Osteocyte (in vitro differentiated cells): ENCODE results near the gene PTTG1IP. TPM values are rescaled to one million over a fixed set of nuclear protein-coding genes. Genes with fewer than 3 reads are reported as not detected.

Source experiments
- DNase-seq: peaks from one replicate; pipeline ENCODE4 v3.0.0; 2021; ENCODE audit warnings: mixed read lengths; ENCODE audit not compliant: unreplicated experiment; ENCODE audit errors: extremely low spot score
- H3K27ac Mint-ChIP-seq: one replicate; pipeline ENCODE4 v1.8.0; 2021; ENCODE audit warnings: mild to moderate bottlenecking, mixed read lengths; ENCODE audit not compliant: unreplicated experiment
- H3K27me3 Mint-ChIP-seq: one replicate; pipeline ENCODE4 v1.8.0; 2021; ENCODE audit warnings: mixed read lengths; ENCODE audit not compliant: unreplicated experiment
- H3K36me3 Mint-ChIP-seq: one replicate; pipeline ENCODE4 v1.8.0; 2021; ENCODE audit warnings: mixed read lengths; ENCODE audit not compliant: unreplicated experiment
- H3K4me1 Mint-ChIP-seq: one replicate; pipeline ENCODE4 v1.8.0; 2021; ENCODE audit warnings: mixed read lengths; ENCODE audit not compliant: unreplicated experiment
- H3K4me3 Mint-ChIP-seq: one replicate; pipeline ENCODE4 v1.8.0; 2021; ENCODE audit warnings: mild to moderate bottlenecking, moderate library complexity, mixed read lengths; ENCODE audit not compliant: unreplicated experiment
- H3K9me3 Mint-ChIP-seq: one replicate; pipeline ENCODE4 v1.8.0; 2021; ENCODE audit warnings: mixed read lengths; ENCODE audit not compliant: unreplicated experiment
- total RNA-seq: library from RNA; stranded (reverse); gene quantifications from 2 replicates; pipeline ENCODE4 v1.2.1, GENCODE V29; 2021
- TF ChIP-seq, protein P1 (sequence below): fragments of 200-600 bp; sonication (generic); IDR thresholded peaks from 2 replicates; pipeline ENCODE4 v1.5.0; 2021; ENCODE audit warnings: antibody characterized with exemption, mild to moderate bottlenecking, moderate library complexity

The PTTG1IP gene
- total RNA-seq, 1 donor from 2014 or later, result 318 TPM

DNA sequence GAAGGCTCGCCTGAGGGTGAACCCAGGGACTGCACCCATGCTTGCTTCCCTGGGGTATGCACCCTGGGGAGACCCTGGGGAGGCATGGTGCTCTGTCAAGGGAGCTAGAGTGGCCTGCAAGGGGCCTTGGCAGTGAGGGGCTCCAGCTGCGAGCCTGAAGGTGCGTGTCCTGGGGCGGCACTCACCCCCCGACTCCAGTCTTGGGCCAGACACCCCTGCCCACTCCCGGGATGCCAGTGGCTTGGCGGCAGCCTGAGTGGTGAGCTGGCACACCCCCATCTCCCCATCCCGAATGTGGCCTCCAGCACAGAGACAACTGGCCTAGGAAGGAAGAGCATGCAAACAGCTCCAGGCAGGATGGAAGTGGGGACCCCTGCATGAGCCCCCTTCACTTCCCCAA lies 58.3 kb downstream of the PTTG1IP start:
- Mint-ChIP-seq H3K9me3 (peaks cover 7% of the 10 kb centered on the region), H3K4me1 (peaks cover 33% of the 10 kb centered on the region), H3K4me3 (no peak overlapping the region), H3K27me3 (no peaks in the 10 kb centered on the region), H3K36me3 (peaks cover 13% of the 10 kb centered on the region), H3K27ac (peak overlapping the region; percentile 74)
- no peak for DNase-seq
- TF ChIP-seq, protein P1, sequence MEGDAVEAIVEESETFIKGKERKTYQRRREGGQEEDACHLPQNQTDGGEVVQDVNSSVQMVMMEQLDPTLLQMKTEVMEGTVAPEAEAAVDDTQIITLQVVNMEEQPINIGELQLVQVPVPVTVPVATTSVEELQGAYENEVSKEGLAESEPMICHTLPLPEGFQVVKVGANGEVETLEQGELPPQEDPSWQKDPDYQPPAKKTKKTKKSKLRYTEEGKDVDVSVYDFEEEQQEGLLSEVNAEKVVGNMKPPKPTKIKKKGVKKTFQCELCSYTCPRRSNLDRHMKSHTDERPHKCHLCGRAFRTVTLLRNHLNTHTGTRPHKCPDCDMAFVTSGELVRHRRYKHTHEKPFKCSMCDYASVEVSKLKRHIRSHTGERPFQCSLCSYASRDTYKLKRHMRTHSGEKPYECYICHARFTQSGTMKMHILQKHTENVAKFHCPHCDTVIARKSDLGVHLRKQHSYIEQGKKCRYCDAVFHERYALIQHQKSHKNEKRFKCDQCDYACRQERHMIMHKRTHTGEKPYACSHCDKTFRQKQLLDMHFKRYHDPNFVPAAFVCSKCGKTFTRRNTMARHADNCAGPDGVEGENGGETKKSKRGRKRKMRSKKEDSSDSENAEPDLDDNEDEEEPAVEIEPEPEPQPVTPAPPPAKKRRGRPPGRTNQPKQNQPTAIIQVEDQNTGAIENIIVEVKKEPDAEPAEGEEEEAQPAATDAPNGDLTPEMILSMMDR, result no peak

DNA sequence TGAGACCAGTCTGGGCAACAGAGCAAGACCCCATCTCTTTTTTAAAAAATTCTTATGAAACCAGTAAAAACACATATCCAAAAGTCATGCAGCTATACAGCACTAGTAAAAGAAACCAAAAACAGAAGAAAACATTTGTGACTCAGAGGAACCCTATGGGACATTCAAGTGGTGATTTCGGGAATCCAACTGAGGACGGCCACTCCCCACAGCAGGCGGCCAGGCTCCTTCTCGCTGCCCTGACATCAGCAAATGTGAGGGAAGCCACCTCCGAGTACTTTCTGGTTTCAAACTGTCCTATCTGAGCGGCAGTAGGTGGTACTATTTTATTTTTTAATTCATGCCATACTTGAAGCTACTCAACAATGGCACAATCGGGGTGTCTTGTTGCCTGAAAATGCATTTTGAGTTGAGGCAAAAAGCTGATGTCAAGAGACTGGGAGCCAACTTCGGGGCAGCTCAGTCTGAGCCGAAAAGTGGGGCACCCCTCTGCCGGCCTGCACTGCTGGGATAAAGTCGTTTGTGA lies 58.9 kb downstream of the PTTG1IP start:
- Mint-ChIP-seq H3K27ac (peak overlapping the region; percentile 74), H3K4me3 (no peak overlapping the region), H3K27me3 (no peaks in the 10 kb centered on the region), H3K4me1 (peaks cover 29% of the 10 kb centered on the region), H3K9me3 (peaks cover 2% of the 10 kb centered on the region), H3K36me3 (peaks cover 13% of the 10 kb centered on the region)
- TF ChIP-seq, protein P1, result no peak
- no peak for DNase-seq

DNA sequence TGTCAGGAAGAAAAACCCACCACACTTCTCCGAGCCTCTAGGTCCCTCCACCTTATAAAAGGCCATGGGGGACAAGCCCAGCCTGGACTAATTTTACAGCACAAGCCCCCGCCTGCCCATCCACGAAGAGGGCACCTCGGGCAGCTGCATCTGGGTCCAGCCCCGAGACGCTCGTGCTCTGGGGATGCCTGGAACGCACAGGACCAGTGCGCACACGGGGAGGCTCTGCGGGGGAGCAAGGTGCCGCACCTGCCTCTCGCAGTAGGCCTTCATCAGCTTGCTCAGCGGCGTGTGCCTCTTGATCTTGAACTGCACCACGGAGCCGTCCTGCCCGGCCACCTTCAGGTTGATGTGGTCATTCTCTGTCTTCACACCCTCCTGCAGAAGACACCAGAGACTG lies 59.8 kb downstream of the PTTG1IP start:
- Mint-ChIP-seq H3K9me3 (no peaks in the 10 kb centered on the region), H3K27ac (no peak overlapping the region), H3K4me1 (peaks cover 27% of the 10 kb centered on the region), H3K4me3 (no peak overlapping the region), H3K36me3 (peaks cover 17% of the 10 kb centered on the region), H3K27me3 (no peaks in the 10 kb centered on the region)
- no peak for DNase-seq
- TF ChIP-seq, protein P1, result no peak

DNA sequence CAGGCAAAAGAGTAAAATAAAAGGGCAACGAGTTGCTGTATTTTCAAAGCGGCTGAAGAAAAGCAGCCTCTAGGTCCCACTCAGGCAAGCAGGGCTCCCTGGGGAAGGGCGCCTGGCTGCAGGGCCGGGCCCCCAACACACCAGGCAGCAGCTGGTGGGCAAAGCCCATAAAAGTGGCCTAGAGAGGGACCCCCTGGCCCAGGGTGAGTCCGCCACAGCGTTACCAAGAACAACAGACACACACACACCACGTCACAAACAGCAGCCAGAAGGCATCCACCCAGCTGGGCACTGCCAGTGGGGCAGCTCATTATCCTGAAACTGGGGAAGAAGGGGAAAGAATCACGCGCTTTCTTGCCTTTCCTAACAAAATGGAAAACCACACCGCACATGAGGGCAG lies 60.3 kb downstream of the PTTG1IP start:
- peaks cover 17% of the 10 kb centered on the region for H3K36me3 Mint-ChIP-seq
- no peak for DNase-seq
- H3K27ac Mint-ChIP-seq, result no peak overlapping the region
- H3K9me3 Mint-ChIP-seq, result no peaks in the 10 kb centered on the region
- TF ChIP-seq, protein P1, result no peak
- peaks cover 27% of the 10 kb centered on the region for H3K4me1 Mint-ChIP-seq
- no peaks in the 10 kb centered on the region for H3K27me3 Mint-ChIP-seq
- H3K4me3 Mint-ChIP-seq, result no peak overlapping the region

DNA sequence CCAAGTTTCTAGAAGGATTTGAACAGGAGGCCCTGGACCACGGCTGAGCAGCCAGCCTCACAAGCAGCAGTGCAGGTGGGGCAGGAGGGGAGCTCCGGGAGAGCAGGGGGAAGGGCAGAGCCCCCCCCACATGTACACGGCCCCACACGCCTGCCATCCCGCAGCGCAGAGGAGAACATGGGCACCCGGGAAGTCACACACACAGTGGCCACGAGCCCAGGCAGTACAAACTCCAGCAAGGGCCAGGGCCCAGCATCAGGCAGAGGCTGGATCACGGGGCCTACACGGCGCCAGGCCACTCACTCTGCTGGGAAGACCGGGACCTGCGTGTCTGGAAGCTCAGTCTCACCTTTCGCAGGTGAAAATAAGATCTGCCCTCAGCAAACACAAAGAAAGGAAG lies 60.9 kb downstream of the PTTG1IP start:
- H3K27me3 Mint-ChIP-seq, result no peaks in the 10 kb centered on the region
- peaks cover 27% of the 10 kb centered on the region for H3K4me1 Mint-ChIP-seq
- no peaks in the 10 kb centered on the region for H3K9me3 Mint-ChIP-seq
- TF ChIP-seq, protein P1, result no peak
- DNase-seq, result no peak
- no peak overlapping the region for H3K27ac Mint-ChIP-seq
- H3K36me3 Mint-ChIP-seq, result peaks cover 17% of the 10 kb centered on the region
- H3K4me3 Mint-ChIP-seq, result no peak overlapping the region
